PC-3 (cell line): ENCODE results near the gene RARS1.

Experiments used
- CTCF ChIP-seq: fragments of 300-600 bp; sonication (generic); conservative IDR thresholded peaks from 2 replicates; pipeline ENCODE4 v1.5.1; 2017; ENCODE audit warnings: antibody characterized with exemption, low read depth, mild to moderate bottlenecking, low read length
- EZH2 ChIP-seq: fragments of 300-600 bp; sonication (generic); IDR thresholded peaks from one replicate; pipeline ENCODE4 v1.6.1; 2017; ENCODE audit warnings: antibody characterized with exemption, mild to moderate bottlenecking, low read length; ENCODE audit not compliant: unreplicated experiment

- TF ChIP-seq CTCF (no peak), EZH2 (no peak)
Measured at GRCh38 chr5:168481330-168481788, 4.9 kb upstream of the RARS1 start.
